SK-N-SH treated with all-trans-retinoic acid at 6 μM for 48 hours (cell line): Measurements from ENCODE around the gene TSKS.

Experiments used
- ATAC-seq: fragments of 200-7000 bp; cut with Tn5 transposase; 3 replicates; pipeline ENCODE4 v1.9.1; 2020; ENCODE audit warnings: mild to moderate bottlenecking, moderate library complexity
- ARNTL ChIP-seq: fragments of 450-650 bp; formaldehyde crosslinking; IDR thresholded peaks from 2 replicates; pipeline ENCODE4 v1.5.0; 2020; ENCODE audit warnings: low read depth, mild to moderate bottlenecking, moderate library complexity, borderline replicate concordance
- BACH2 ChIP-seq: fragments of 250-450 bp; sonication (Bioruptor Pico); IDR thresholded peaks from 2 replicates; pipeline ENCODE4 v1.9.0; 2021; ENCODE audit warnings: mild to moderate bottlenecking, borderline replicate concordance
- CSDC2 ChIP-seq: fragments of 250-450 bp; sonication (Bioruptor Pico); IDR thresholded peaks from 2 replicates; pipeline ENCODE4 v1.5.0; 2020; ENCODE audit warnings: mild to moderate bottlenecking, moderate library complexity
- ESRRG ChIP-seq: fragments of 250-450 bp; sonication (Bioruptor Pico); IDR thresholded peaks from 2 replicates; pipeline ENCODE4 v1.6.1; 2021; ENCODE audit warnings: mild to moderate bottlenecking
- GLIS3 ChIP-seq: fragments of 250-450 bp; sonication (Bioruptor Pico); IDR thresholded peaks from 2 replicates; pipeline ENCODE4 v1.5.0; 2020; ENCODE audit warnings: mild to moderate bottlenecking, moderate library complexity
- ISL1 ChIP-seq: fragments of 250-450 bp; sonication (Bioruptor Pico); IDR thresholded peaks from 2 replicates; pipeline ENCODE4 v2.1.2; 2022; ENCODE audit warnings: mild to moderate bottlenecking, moderate library complexity
- PPARA ChIP-seq: fragments of 250-450 bp; sonication (Bioruptor Pico); IDR thresholded peaks from 2 replicates; pipeline ENCODE4 v1.5.0; 2020; ENCODE audit warnings: mild to moderate bottlenecking, borderline replicate concordance
- RARB ChIP-seq: fragments of 250-450 bp; sonication (Bioruptor Pico); IDR thresholded peaks from 2 replicates; pipeline ENCODE4 v1.8.0; 2021; ENCODE audit warnings: mild to moderate bottlenecking, moderate library complexity
- SNAI2 ChIP-seq: fragments of 250-450 bp; sonication (Bioruptor Pico); IDR thresholded peaks from 2 replicates; pipeline ENCODE4 v1.5.0; 2020; ENCODE audit warnings: mild to moderate bottlenecking, moderate library complexity
- TCF4 ChIP-seq: fragments of 250-450 bp; sonication (Bioruptor Pico); IDR thresholded peaks from 2 replicates; pipeline ENCODE4 v1.8.0; 2021; ENCODE audit warnings: mild to moderate bottlenecking, moderate library complexity, borderline replicate concordance
- TOX ChIP-seq: fragments of 250-450 bp; sonication (Bioruptor Pico); IDR thresholded peaks from 2 replicates; pipeline ENCODE4 v1.8.0; 2021; ENCODE audit warnings: mild to moderate bottlenecking, moderate library complexity, borderline replicate concordance
- ZC3H10 ChIP-seq: fragments of 250-450 bp; sonication (Bioruptor Pico); IDR thresholded peaks from 2 replicates; pipeline ENCODE4 v1.5.1; 2021; ENCODE audit warnings: mild to moderate bottlenecking, moderate library complexity
- ZFP3 ChIP-seq: fragments of 250-450 bp; sonication (Bioruptor Pico); IDR thresholded peaks from 2 replicates; pipeline ENCODE4 v1.5.0; 2020; ENCODE audit warnings: mild to moderate bottlenecking, moderate library complexity
- ZFP30 ChIP-seq: fragments of 450-650 bp; formaldehyde crosslinking; IDR thresholded peaks from 2 replicates; pipeline ENCODE4 v1.5.0; 2022; ENCODE audit warnings: mild to moderate bottlenecking, moderate library complexity
- ZNF565 ChIP-seq: fragments of 450-650 bp; formaldehyde crosslinking; conservative IDR thresholded peaks from 2 replicates; pipeline ENCODE4 v1.5.0; 2020; ENCODE audit warnings: low read depth, mild to moderate bottlenecking, moderate library complexity
- ZNF70 ChIP-seq: fragments of 450-650 bp; formaldehyde crosslinking; IDR thresholded peaks from 2 replicates; pipeline ENCODE4 v1.5.0; 2020; ENCODE audit warnings: mild to moderate bottlenecking, moderate library complexity
- ZNF8 ChIP-seq: fragments of 450-650 bp; formaldehyde crosslinking; IDR thresholded peaks from 2 replicates; pipeline ENCODE4 v1.5.0; 2020; ENCODE audit warnings: mild to moderate bottlenecking, moderate library complexity
- TF ChIP-seq, protein P1 (sequence below): fragments of 250-450 bp; sonication (Bioruptor Pico); IDR thresholded peaks from 2 replicates; pipeline ENCODE4 v1.5.1; 2020; ENCODE audit warnings: low read depth, mild to moderate bottlenecking, moderate library complexity
- TF ChIP-seq, protein P2 (sequence below): fragments of 250-450 bp; sonication (Bioruptor Pico); IDR thresholded peaks from 2 replicates; pipeline ENCODE4 v1.8.0; 2020; ENCODE audit warnings: mild to moderate bottlenecking, moderate library complexity, borderline replicate concordance
- TF ChIP-seq, protein P3 (sequence below): fragments of 250-450 bp; sonication (Bioruptor Pico); IDR thresholded peaks from 2 replicates; pipeline ENCODE4 v1.5.0; 2020; ENCODE audit warnings: mild to moderate bottlenecking, moderate library complexity

TSKS gene

DNA sequence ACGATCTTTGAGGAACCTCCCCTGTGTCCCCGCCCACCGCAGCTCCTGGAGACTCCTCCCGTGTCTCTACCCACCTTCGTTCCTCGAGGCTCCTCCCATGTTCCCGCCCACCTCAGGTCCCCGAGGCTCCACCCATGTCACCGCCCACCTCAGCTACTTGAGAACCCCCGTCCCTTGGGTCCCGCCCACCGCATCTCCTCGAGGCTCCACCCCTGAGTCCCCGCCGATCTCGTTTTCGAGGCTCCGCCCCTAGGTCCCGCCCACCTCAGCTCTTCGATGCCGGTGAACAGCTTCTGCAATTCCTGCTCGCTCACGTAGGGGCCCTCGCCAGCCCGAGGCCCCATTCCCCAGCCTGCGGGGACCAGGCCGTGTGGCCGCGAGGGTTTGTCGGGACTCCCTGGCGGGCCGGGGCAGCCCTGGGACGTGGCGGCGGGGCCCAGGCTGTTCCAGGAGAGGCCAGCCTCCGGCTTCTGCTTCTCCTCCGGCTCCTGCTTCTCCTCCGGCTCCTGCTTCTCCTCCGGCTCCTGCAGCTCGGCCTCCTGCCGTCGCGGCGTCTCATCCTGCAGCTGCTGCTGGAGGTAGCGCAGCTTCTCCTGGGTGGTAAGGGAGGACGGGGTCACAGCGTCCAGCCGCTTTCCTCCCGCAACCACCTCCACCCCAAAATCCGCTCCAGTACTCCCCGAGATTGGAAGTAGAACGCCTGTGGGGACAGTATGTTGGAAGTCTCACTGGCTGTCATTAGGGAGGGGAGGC is 16.7 kb downstream of the TSKS start:
- no peak for TF ChIP-seq GLIS3 (CRISPR knock-in tag)
- no peak; the same call in 2 of the 3 replicates for ATAC-seq

DNA sequence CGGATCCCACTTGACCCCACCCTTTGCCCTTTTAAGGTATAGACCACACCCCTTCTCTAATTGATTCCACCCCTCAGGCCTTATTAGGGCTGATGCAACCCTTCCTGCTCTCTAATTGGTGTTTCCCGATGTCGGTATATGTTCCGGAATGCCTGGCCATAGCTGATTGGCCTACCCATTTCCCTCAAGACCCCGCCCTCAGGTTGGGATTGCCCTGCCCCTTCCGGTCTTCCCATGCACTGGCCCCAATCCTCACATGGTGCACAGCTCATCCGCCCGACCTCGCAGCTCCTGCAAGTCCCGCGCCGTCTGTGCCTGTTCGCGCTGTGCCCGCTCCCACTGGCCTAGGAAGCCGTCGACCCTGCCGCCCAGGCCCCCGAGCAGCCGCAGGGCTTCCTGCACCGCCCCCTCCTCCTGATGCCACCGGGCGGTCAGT is 18.1 kb downstream of the TSKS start:
- TF ChIP-seq GLIS3 (CRISPR knock-in tag) (no peak), ZNF8 (CRISPR knock-in tag) (no peak)
- TF ChIP-seq, all 23 proteins: peak for 0

DNA sequence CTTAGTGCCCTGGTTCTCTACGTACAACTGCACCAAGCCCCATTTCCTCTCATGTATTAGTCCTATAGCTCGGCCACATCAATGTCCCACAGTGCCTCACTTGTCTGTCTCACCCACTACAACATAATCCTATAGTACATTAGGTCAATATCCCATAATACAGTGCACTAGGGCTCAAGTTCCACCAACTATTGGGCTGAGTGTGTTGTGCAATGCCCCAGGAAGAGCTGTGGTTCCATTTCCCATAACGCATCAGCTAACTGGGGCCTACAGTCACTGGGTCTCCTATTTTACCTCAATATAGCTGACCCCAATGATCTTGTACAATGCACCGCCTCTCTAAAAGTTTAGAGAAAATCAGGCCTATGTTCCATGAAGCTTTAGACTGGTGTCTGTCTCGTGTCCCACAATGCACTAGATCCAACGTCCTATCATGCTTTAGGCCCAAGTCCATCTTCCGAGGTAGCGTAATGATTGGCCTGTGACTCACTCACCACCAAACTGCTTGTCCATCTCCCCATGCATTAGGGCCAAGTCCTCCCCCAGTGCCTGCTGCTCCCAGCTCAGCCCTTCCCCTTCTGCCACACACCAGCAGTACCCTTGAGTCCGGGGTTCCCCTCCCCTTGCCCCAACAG is 21.8 kb downstream of the TSKS start:
- no peak for ATAC-seq
- TF ChIP-seq TCF4 (no peak), CSDC2 (CRISPR knock-in tag) (no peak), GLIS3 (CRISPR knock-in tag) (no peak), ZFP3 (no peak), TOX (CRISPR knock-in tag) (no peak), ZNF8 (CRISPR knock-in tag) (no peak), RARB (no peak), BACH2 (CRISPR knock-in tag) (no peak), SNAI2 (CRISPR knock-in tag) (no peak), ZC3H10 (no peak), ISL1 (CRISPR knock-in tag) (no peak)
- TF ChIP-seq, protein P1, sequence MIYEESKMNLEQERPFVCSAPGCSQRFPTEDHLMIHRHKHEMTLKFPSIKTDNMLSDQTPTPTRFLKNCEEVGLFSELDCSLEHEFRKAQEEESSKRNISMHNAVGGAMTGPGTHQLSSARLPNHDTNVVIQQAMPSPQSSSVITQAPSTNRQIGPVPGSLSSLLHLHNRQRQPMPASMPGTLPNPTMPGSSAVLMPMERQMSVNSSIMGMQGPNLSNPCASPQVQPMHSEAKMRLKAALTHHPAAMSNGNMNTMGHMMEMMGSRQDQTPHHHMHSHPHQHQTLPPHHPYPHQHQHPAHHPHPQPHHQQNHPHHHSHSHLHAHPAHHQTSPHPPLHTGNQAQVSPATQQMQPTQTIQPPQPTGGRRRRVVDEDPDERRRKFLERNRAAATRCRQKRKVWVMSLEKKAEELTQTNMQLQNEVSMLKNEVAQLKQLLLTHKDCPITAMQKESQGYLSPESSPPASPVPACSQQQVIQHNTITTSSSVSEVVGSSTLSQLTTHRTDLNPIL (CRISPR knock-in tag) = no peak
- TF ChIP-seq, protein P2, sequence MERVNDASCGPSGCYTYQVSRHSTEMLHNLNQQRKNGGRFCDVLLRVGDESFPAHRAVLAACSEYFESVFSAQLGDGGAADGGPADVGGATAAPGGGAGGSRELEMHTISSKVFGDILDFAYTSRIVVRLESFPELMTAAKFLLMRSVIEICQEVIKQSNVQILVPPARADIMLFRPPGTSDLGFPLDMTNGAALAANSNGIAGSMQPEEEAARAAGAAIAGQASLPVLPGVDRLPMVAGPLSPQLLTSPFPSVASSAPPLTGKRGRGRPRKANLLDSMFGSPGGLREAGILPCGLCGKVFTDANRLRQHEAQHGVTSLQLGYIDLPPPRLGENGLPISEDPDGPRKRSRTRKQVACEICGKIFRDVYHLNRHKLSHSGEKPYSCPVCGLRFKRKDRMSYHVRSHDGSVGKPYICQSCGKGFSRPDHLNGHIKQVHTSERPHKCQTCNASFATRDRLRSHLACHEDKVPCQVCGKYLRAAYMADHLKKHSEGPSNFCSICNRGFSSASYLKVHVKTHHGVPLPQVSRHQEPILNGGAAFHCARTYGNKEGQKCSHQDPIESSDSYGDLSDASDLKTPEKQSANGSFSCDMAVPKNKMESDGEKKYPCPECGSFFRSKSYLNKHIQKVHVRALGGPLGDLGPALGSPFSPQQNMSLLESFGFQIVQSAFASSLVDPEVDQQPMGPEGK = no peak

More for the DNA sequence above, 18.1 kb downstream of the TSKS start:
- ATAC-seq = no peak

DNA sequence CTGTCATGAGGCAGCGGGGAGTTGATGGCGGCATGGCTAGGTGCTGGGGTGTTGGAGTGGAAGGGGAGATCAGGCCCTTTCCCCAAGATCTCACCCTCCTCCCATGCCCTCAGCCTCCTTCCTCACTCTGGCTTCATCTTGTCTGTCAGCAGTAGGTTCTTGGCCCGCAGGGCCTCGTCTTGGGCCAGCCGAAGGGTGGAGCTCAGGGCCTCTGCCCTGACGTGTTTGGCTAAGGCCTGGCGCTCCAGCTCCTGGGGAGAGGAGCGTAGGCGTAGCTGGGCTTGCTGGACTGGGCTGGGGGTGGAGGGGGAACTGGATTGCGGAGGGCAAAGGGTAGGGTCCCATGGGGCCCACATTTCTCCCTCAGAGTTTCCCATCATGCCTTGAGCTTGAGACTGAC is 23.2 kb downstream of the TSKS start:
- TF ChIP-seq, protein P3, sequence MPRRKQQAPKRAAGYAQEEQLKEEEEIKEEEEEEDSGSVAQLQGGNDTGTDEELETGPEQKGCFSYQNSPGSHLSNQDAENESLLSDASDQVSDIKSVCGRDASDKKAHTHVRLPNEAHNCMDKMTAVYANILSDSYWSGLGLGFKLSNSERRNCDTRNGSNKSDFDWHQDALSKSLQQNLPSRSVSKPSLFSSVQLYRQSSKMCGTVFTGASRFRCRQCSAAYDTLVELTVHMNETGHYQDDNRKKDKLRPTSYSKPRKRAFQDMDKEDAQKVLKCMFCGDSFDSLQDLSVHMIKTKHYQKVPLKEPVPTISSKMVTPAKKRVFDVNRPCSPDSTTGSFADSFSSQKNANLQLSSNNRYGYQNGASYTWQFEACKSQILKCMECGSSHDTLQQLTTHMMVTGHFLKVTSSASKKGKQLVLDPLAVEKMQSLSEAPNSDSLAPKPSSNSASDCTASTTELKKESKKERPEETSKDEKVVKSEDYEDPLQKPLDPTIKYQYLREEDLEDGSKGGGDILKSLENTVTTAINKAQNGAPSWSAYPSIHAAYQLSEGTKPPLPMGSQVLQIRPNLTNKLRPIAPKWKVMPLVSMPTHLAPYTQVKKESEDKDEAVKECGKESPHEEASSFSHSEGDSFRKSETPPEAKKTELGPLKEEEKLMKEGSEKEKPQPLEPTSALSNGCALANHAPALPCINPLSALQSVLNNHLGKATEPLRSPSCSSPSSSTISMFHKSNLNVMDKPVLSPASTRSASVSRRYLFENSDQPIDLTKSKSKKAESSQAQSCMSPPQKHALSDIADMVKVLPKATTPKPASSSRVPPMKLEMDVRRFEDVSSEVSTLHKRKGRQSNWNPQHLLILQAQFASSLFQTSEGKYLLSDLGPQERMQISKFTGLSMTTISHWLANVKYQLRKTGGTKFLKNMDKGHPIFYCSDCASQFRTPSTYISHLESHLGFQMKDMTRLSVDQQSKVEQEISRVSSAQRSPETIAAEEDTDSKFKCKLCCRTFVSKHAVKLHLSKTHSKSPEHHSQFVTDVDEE (CRISPR knock-in tag) = no peak
- no peak for TF ChIP-seq TOX (CRISPR knock-in tag)
- no peak for TF ChIP-seq PPARA
- no peak for TF ChIP-seq ZNF565 (CRISPR knock-in tag)
- TF ChIP-seq ZFP30 (CRISPR knock-in tag) = no peak
- no peak for TF ChIP-seq ZNF8 (CRISPR knock-in tag)
- no peak for TF ChIP-seq CSDC2 (CRISPR knock-in tag)
- no peak for TF ChIP-seq ARNTL (CRISPR knock-in tag)
- no peak for TF ChIP-seq ZC3H10
- TF ChIP-seq ZFP3 = no peak
- no peak for TF ChIP-seq SNAI2 (CRISPR knock-in tag)
- TF ChIP-seq, protein P1 (CRISPR knock-in tag) = no peak
- TF ChIP-seq ZNF70 = no peak
- TF ChIP-seq RARB = no peak
- TF ChIP-seq ESRRG (CRISPR knock-in tag) = no peak
- no peak for TF ChIP-seq BACH2 (CRISPR knock-in tag)
- TF ChIP-seq TCF4 = no peak

More for the DNA sequence above, 23.2 kb downstream of the TSKS start:
- no peak for ATAC-seq
